Left lung (tissue), 10 donors: ENCODE results near the gene WWC2. TPM values are rescaled to one million over a fixed set of nuclear protein-coding genes. Genes with fewer than 3 reads are reported as not detected.

ENCODE experiments used
- ATAC-seq: fragments of 200-7000 bp; cut with Tn5 transposase; one replicate; pipeline ENCODE4 v1.9.1; 2020; ENCODE audit warnings: moderate library complexity
- DNase-seq, 4 donors: peaks; one replicate each; pipeline ENCODE4 v3.0.0-alpha.2; 2013 to 2020
- H3K27ac ChIP-seq, 2 donors: fragments of 200-600 bp; sonication (generic) in 1 of 2; one replicate each; pipeline versions ENCODE4 v1.5.0 to v1.8.0; 2020 to 2021
- H3K27me3 ChIP-seq, 2 donors: fragments of 200-600 bp; sonication (generic) in 1 of 2; one replicate each; pipeline versions ENCODE4 v1.5.0 to v1.8.0; 2020 to 2021
- H3K36me3 ChIP-seq, 2 donors: fragments of 200-600 bp; sonication (generic) in 1 of 2; one replicate each; pipeline versions ENCODE4 v1.5.0 to v1.8.0; 2020 to 2021
- H3K4me1 ChIP-seq, 2 donors: fragments of 200-600 bp; one replicate each; pipeline ENCODE4 v1.8.0; 2021
- H3K4me3 ChIP-seq, 2 donors: fragments of 200-600 bp; sonication (generic) in 1 of 2; one replicate each; pipeline versions ENCODE4 v1.5.0 to v1.8.0; 2020 to 2021; ENCODE audit warnings: mild to moderate bottlenecking in 1 of 2
- H3K9me3 ChIP-seq, 2 donors: fragments of 200-600 bp; sonication (generic) in 1 of 2; one replicate each; pipeline versions ENCODE4 v1.5.0 to v1.8.0; 2020 to 2021
- intact Hi-C, 2 donors: fragments of 100-400 bp; cut with DNase I; formaldehyde crosslinking; loops; one replicate each; pipeline versions ENCODE4 v1.11.2 to v1.14.2; 2022
- polyA plus RNA-seq, 6 donors: library from polyadenylated mRNA; unstranded; fragments of 120-200 nt; gene quantifications; one replicate each; pipeline ENCODE4 v1.2.1, GENCODE V29; 2013; ENCODE audit not compliant: insufficient read length in 6 of 6
- total RNA-seq, 2 donors: library from RNA; stranded (reverse); fragmentation: NEBNext Ultra II Directional; extraction: Animal tissue kit (Norgen Biotek cat#: 25700); gene quantifications; one replicate each; pipeline ENCODE4 v1.2.1, GENCODE V29; 2021
- TF ChIP-seq, protein P1 (sequence below), 2 donors: fragments of 200-600 bp; sonication (generic) in 1 of 2; IDR thresholded peaks; one replicate each; pipeline versions ENCODE4 v1.5.0 to v1.8.0; 2021; ENCODE audit warnings: antibody characterized with exemption in 2 of 2
- donor health status: DM: no; HTN: yes; CAD: no.
- donor health status: DM: no; HTN: no; CAD: no.

The WWC2 gene
- total and polyA plus RNA-seq, 8 donors: 39.6 to 96.9 (median 52.3) TPM

DNA sequence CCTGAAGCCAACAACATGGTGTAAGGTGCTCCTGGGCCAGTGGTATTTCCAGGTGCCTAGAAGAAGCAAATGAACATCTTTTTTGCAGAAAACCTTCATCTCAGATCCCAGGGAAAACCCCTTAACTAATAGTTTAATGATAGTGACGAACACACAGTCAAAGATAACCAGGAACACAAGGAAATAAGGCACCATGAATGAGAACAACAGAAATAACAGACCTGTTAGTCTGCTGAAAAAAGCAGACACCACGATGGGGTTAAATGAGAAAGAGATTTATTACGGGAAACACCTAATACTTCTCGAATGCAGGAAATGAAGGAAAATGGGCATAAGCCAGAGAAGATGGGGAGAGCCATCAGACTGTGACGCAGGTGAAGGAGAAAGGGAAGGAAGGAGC is 30.6 kb upstream of the WWC2 start:
- TF ChIP-seq, protein P1, sequence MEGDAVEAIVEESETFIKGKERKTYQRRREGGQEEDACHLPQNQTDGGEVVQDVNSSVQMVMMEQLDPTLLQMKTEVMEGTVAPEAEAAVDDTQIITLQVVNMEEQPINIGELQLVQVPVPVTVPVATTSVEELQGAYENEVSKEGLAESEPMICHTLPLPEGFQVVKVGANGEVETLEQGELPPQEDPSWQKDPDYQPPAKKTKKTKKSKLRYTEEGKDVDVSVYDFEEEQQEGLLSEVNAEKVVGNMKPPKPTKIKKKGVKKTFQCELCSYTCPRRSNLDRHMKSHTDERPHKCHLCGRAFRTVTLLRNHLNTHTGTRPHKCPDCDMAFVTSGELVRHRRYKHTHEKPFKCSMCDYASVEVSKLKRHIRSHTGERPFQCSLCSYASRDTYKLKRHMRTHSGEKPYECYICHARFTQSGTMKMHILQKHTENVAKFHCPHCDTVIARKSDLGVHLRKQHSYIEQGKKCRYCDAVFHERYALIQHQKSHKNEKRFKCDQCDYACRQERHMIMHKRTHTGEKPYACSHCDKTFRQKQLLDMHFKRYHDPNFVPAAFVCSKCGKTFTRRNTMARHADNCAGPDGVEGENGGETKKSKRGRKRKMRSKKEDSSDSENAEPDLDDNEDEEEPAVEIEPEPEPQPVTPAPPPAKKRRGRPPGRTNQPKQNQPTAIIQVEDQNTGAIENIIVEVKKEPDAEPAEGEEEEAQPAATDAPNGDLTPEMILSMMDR (IDR thresholded peaks at IDR 0.05): no peak
- Histone ChIP-seq H3K27ac (no peak overlapping the region), H3K36me3 (no peaks in the 10 kb centered on the region), H3K4me3 (no peak overlapping the region), H3K4me1 (no peaks in the 10 kb centered on the region), H3K9me3 (peaks cover 0 to 10% of the 10 kb centered on the region in 2 donors), H3K27me3 (no peaks in the 10 kb centered on the region)
- intact Hi-C loops: loop anchor here in 1 of 2 donors (10.0 kb wide), 1 partner anchor 186 kb away; no protein-coding TSS in a partner anchor
- DNase-seq: no peak
- no peak for ATAC-seq

GRCh38 chr4:183071222-183071621 is 27.8 kb upstream of the WWC2 start:
- H3K27ac ChIP-seq: no peak overlapping the region
- intact Hi-C loops: loop anchor here in 1 of 2 donors (5.0 kb wide), 2 partner anchors 134 to 186 kb away; no protein-coding TSS in a partner anchor

GRCh38 chr4:183072176-183072575 is 26.9 kb upstream of the WWC2 start:
- Histone ChIP-seq H3K4me1 (no peaks in the 10 kb centered on the region), H3K27me3 (no peaks in the 10 kb centered on the region), H3K9me3 (peaks cover 0 to 10% of the 10 kb centered on the region in 2 donors), H3K36me3 (no peaks in the 10 kb centered on the region), H3K27ac (no peak overlapping the region), H3K4me3 (no peak overlapping the region)
- TF ChIP-seq, protein P1 (IDR thresholded peaks at IDR 0.05): no peak
- intact Hi-C loops: loop anchor here in 1 of 2 donors (5.0 kb wide), 2 partner anchors 135 to 185 kb away; no protein-coding TSS in a partner anchor
- DNase-seq: no peak
- ATAC-seq: no peak

More at GRCh38 chr4:183071222-183071621, 27.8 kb upstream of the WWC2 start:
- no peaks in the 10 kb centered on the region for H3K27me3 ChIP-seq
- no peaks in the 10 kb centered on the region for H3K36me3 ChIP-seq
- H3K9me3 ChIP-seq: peaks cover 0 to 10% of the 10 kb centered on the region in 2 donors
- H3K4me3 ChIP-seq: no peak overlapping the region
- ATAC-seq: no peak
- DNase-seq: no peak
- no peaks in the 10 kb centered on the region for H3K4me1 ChIP-seq
- TF ChIP-seq, protein P1 (IDR thresholded peaks at IDR 0.05): no peak

DNA sequence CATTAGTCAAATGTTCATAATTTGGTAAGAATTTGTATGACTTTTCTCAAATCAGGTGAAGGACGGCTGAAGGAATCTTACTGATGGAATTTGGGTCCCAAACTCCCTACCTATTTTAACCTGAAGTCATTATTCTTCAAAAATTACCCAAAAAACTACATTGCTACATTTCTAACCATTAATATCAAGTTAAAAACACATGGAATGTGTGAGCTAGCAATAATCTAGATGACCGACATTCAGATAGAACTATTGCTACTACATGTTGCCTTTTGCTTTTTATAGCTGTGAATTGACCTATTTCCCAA is 25.3 kb upstream of the WWC2 start:
- peak overlapping the region in 1 of 2 donors; percentile 45 for H3K27ac ChIP-seq
- TF ChIP-seq, protein P1 (IDR thresholded peaks at IDR 0.05): no peak

GRCh38 chr4:183074288-183074990 is 24.6 kb upstream of the WWC2 start:
- no peak for DNase-seq
- no peaks in the 10 kb centered on the region for H3K9me3 ChIP-seq
- H3K36me3 ChIP-seq: no peaks in the 10 kb centered on the region
- no peaks in the 10 kb centered on the region for H3K4me1 ChIP-seq
- no peaks in the 10 kb centered on the region for H3K27me3 ChIP-seq
- intact Hi-C loops: loop anchor here in 1 of 2 donors (5.0 kb wide), 2 partner anchors 137 to 183 kb away; no protein-coding TSS in a partner anchor
- TF ChIP-seq, protein P1 (IDR thresholded peaks at IDR 0.05): no peak
- H3K4me3 ChIP-seq: no peak overlapping the region
- peak overlapping the region in 1 of 2 donors; percentile 45 for H3K27ac ChIP-seq
- ATAC-seq: peak; percentile 74

More for the DNA sequence above, 25.3 kb upstream of the WWC2 start:
- H3K36me3 ChIP-seq: no peaks in the 10 kb centered on the region
- H3K4me3 ChIP-seq: no peak overlapping the region
- no peaks in the 10 kb centered on the region for H3K27me3 ChIP-seq
- H3K9me3 ChIP-seq: peaks cover 0 to 3% of the 10 kb centered on the region in 2 donors
- DNase-seq: no peak
- H3K4me1 ChIP-seq: no peaks in the 10 kb centered on the region
- no peak for ATAC-seq
- intact Hi-C loops: loop anchor here in 1 of 2 donors (5.0 kb wide), 2 partner anchors 136 to 184 kb away; no protein-coding TSS in a partner anchor
